ENCODE data around the gene LRCH2.

Gene LRCH2

GRCh38 chrX:115093191-115093590 is 140.7 kb downstream of the LRCH2 start:
- no peaks in the 10 kb centered on the region for H3K36me3 ChIP-seq (ENCODE audit: insufficient read depth, low read length)
- no peaks in the 10 kb centered on the region for H3F3A ChIP-seq (ENCODE audit: insufficient read depth, low read length)
- no peaks in the 10 kb centered on the region for H3K27me3 ChIP-seq (ENCODE audit: insufficient read depth, low read length)
- H2AFZ ChIP-seq (ENCODE audit: low read length), result no peak overlapping the region
- no peaks in the 10 kb centered on the region for H3K79me2 ChIP-seq (ENCODE audit: insufficient read depth, low read length)
- no peak for TF ChIP-seq CTCF (IDR thresholded peaks at IDR 0.05; ENCODE audit: low read length)
- TF ChIP-seq EZH2 (IDR thresholded peaks at IDR 0.05; ENCODE audit: borderline replicate concordance, low read length), result no peak
- H3K4me2 ChIP-seq (ENCODE audit: low read length), result no peak overlapping the region
- no peaks in the 10 kb centered on the region for H3K9me2 ChIP-seq (ENCODE audit: low read depth, low read length)
- no peak overlapping the region for H3K9ac ChIP-seq (ENCODE audit: low read length)
- H3K4me3 ChIP-seq (ENCODE audit: low read depth, low read length, poor library complexity, severe bottlenecking), result no peak overlapping the region
- no peaks in the 10 kb centered on the region for H3K9me3 ChIP-seq (ENCODE audit: low read length)
- no peaks in the 10 kb centered on the region for H4K20me1 ChIP-seq (ENCODE audit: insufficient read depth, low read length)
- no peaks in the 10 kb centered on the region for H3K4me1 ChIP-seq (ENCODE audit: insufficient read depth, low read length, severe bottlenecking)
- no peak overlapping the region for H3K27ac ChIP-seq (ENCODE audit: low read depth, low read length, poor library complexity, severe bottlenecking)

GRCh38 chrX:115089419-115089818 is 144.5 kb downstream of the LRCH2 start:
- Histone ChIP-seq H4K20me1 (ENCODE audit: insufficient read depth, low read length) (no peaks in the 10 kb centered on the region), H2AFZ (ENCODE audit: low read length) (no peak overlapping the region), H3K4me1 (ENCODE audit: insufficient read depth, low read length, severe bottlenecking) (no peaks in the 10 kb centered on the region), H3K79me2 (ENCODE audit: insufficient read depth, low read length) (no peaks in the 10 kb centered on the region), H3K36me3 (ENCODE audit: insufficient read depth, low read length) (no peaks in the 10 kb centered on the region), H3K4me3 (ENCODE audit: low read depth, low read length, poor library complexity, severe bottlenecking) (no peak overlapping the region), H3F3A (ENCODE audit: insufficient read depth, low read length) (no peaks in the 10 kb centered on the region), H3K9me2 (ENCODE audit: low read depth, low read length) (no peaks in the 10 kb centered on the region), H3K4me2 (ENCODE audit: low read length) (no peak overlapping the region), H3K9me3 (ENCODE audit: low read length) (no peaks in the 10 kb centered on the region), H3K27me3 (ENCODE audit: insufficient read depth, low read length) (no peaks in the 10 kb centered on the region), H3K9ac (ENCODE audit: low read length) (no peak overlapping the region), H3K27ac (ENCODE audit: low read depth, low read length, poor library complexity, severe bottlenecking) (no peak overlapping the region)
- TF ChIP-seq EZH2 (IDR thresholded peaks at IDR 0.05; ENCODE audit: borderline replicate concordance, low read length) (no peak), CTCF (IDR thresholded peaks at IDR 0.05; ENCODE audit: low read length) (no peak)

GRCh38 chrX:115068896-115069295 is 165.0 kb downstream of the LRCH2 start:
- Histone ChIP-seq H2AFZ (ENCODE audit: low read length) (no peak overlapping the region), H3K9me3 (ENCODE audit: low read length) (no peaks in the 10 kb centered on the region), H3F3A (ENCODE audit: insufficient read depth, low read length) (no peaks in the 10 kb centered on the region), H3K4me2 (ENCODE audit: low read length) (no peak overlapping the region), H3K36me3 (ENCODE audit: insufficient read depth, low read length) (no peaks in the 10 kb centered on the region), H3K9me2 (ENCODE audit: low read depth, low read length) (no peaks in the 10 kb centered on the region), H4K20me1 (ENCODE audit: insufficient read depth, low read length) (no peaks in the 10 kb centered on the region), H3K79me2 (ENCODE audit: insufficient read depth, low read length) (no peaks in the 10 kb centered on the region), H3K27me3 (ENCODE audit: insufficient read depth, low read length) (no peaks in the 10 kb centered on the region), H3K4me1 (ENCODE audit: insufficient read depth, low read length, severe bottlenecking) (no peaks in the 10 kb centered on the region), H3K27ac (ENCODE audit: low read depth, low read length, poor library complexity, severe bottlenecking) (no peak overlapping the region), H3K9ac (ENCODE audit: low read length) (no peak overlapping the region), H3K4me3 (ENCODE audit: low read depth, low read length, poor library complexity, severe bottlenecking) (no peak overlapping the region)
- TF ChIP-seq EZH2 (IDR thresholded peaks at IDR 0.05; ENCODE audit: borderline replicate concordance, low read length), result no peak
- TF ChIP-seq CTCF (IDR thresholded peaks at IDR 0.05; ENCODE audit: low read length), result no peak
